Tibial artery (tissue), 4 donors: ENCODE results near the gene HPCAL1.

Source experiments
- DNase-seq, 2 donors: peaks; one replicate each; pipeline ENCODE4 v3.0.0-alpha.2; 2019
- H3K27ac ChIP-seq, 2 donors: fragments of 200-600 bp; sonication (generic) in 1 of 2; 1 replicate in 1 of 2; 2 replicates in 1 of 2; pipeline ENCODE4 v1.5.1; 2018 to 2019; ENCODE audit warnings: mild to moderate bottlenecking in 1 of 2
- H3K27me3 ChIP-seq, 2 donors: fragments of 200-600 bp; sonication (generic) in 1 of 2; one replicate each; pipeline versions ENCODE4 v1.5.1 to v1.6.0; 2016 to 2019
- H3K36me3 ChIP-seq, 3 donors: fragments of 200-600 bp; sonication (generic) in 2 of 3; one replicate each; pipeline ENCODE4 v1.5.1; 2016 to 2019; ENCODE audit warnings: mild to moderate bottlenecking in 2 of 3
- H3K4me1 ChIP-seq, 4 donors: fragments of 200-600 bp; sonication (generic) in 2 of 4; 1 replicate in 3 of 4; 2 replicates in 1 of 4; pipeline ENCODE4 v1.5.1; 2016 to 2019
- H3K4me3 ChIP-seq, 2 donors: fragments of 200-600 bp; sonication (generic) in 1 of 2; 1 replicate in 1 of 2; 2 replicates in 1 of 2; pipeline ENCODE4 v1.5.1; 2018 to 2019; ENCODE audit warnings: mild to moderate bottlenecking in 2 of 2
- H3K9me3 ChIP-seq, 3 donors: fragments of 200-600 bp; sonication (generic) in 1 of 3; one replicate each; pipeline ENCODE4 v1.5.1; 2016 to 2019
- CTCF ChIP-seq, 2 experiments: fragments of 200-600 bp in 1 of 2; fragments of 450-650 bp in 1 of 2; IDR thresholded peaks; one replicate each; pipeline ENCODE4 v1.5.1; 2017 to 2019; ENCODE audit warnings: antibody characterized with exemption in 2 of 2, mild to moderate bottlenecking in 1 of 2, moderate library complexity in 1 of 2
- intact Hi-C: fragments of 100-400 bp; cut with DNase I; formaldehyde crosslinking; loops from one replicate; pipeline ENCODE4 v1.15.0; 2023; ENCODE audit warnings: low total_unique reads

Gene HPCAL1

GRCh38 chr2:10357193-10358169, 54.8 kb downstream of the HPCAL1 start:
- H3K36me3 ChIP-seq, result peaks cover 0 to 25% (median 11%) of the 10 kb centered on the region in 3 donors
- intact Hi-C loops, result no loop called here
- H3K9me3 ChIP-seq, result no peaks in the 10 kb centered on the region
- no peak for TF ChIP-seq CTCF (IDR thresholded peaks at IDR 0.05)
- DNase-seq, result no peak
- H3K4me1 ChIP-seq, result no peaks in the 10 kb centered on the region
- H3K4me3 ChIP-seq, result no peak overlapping the region
- no peak overlapping the region for H3K27ac ChIP-seq
- no peaks in the 10 kb centered on the region for H3K27me3 ChIP-seq

GRCh38 chr2:10359246-10359645, 56.5 kb downstream of the HPCAL1 start:
- intact Hi-C loops, result no loop called here
- H3K4me1 ChIP-seq, result no peaks in the 10 kb centered on the region
- H3K4me3 ChIP-seq, result no peak overlapping the region
- no peaks in the 10 kb centered on the region for H3K27me3 ChIP-seq
- TF ChIP-seq CTCF (IDR thresholded peaks at IDR 0.05), result no peak
- H3K36me3 ChIP-seq, result peaks cover 0 to 21% (median 8%) of the 10 kb centered on the region in 3 donors
- no peaks in the 10 kb centered on the region for H3K9me3 ChIP-seq
- H3K27ac ChIP-seq, result no peak overlapping the region
- no peak for DNase-seq

GRCh38 chr2:10359731-10360329, 57.1 kb downstream of the HPCAL1 start:
- no peak overlapping the region for H3K4me3 ChIP-seq
- intact Hi-C loops, result no loop called here
- no peak overlapping the region for H3K27ac ChIP-seq
- no peak for TF ChIP-seq CTCF (IDR thresholded peaks at IDR 0.05)
- DNase-seq, result no peak
- H3K36me3 ChIP-seq, result peaks cover 0 to 19% (median 7%) of the 10 kb centered on the region in 3 donors
- no peaks in the 10 kb centered on the region for H3K9me3 ChIP-seq
- H3K4me1 ChIP-seq, result no peaks in the 10 kb centered on the region
- no peaks in the 10 kb centered on the region for H3K27me3 ChIP-seq

GRCh38 chr2:10360460-10360849, 57.8 kb downstream of the HPCAL1 start:
- DNase-seq, result no peak
- Histone ChIP-seq H3K27me3 (no peaks in the 10 kb centered on the region), H3K4me1 (no peaks in the 10 kb centered on the region), H3K27ac (no peak overlapping the region), H3K36me3 (peaks cover 0 to 19% (median 7%) of the 10 kb centered on the region in 3 donors), H3K4me3 (no peak overlapping the region), H3K9me3 (no peaks in the 10 kb centered on the region)
- TF ChIP-seq CTCF (IDR thresholded peaks at IDR 0.05), result no peak
- intact Hi-C loops, result no loop called here

GRCh38 chr2:10360850-10361588, 58.3 kb downstream of the HPCAL1 start:
- no peak overlapping the region for H3K27ac ChIP-seq
- no peak overlapping the region for H3K4me3 ChIP-seq
- no peaks in the 10 kb centered on the region for H3K9me3 ChIP-seq
- DNase-seq, result no peak
- H3K4me1 ChIP-seq, result no peaks in the 10 kb centered on the region
- intact Hi-C loops, result no loop called here
- peaks cover 0 to 19% (median 7%) of the 10 kb centered on the region in 3 donors for H3K36me3 ChIP-seq
- TF ChIP-seq CTCF (IDR thresholded peaks at IDR 0.05), result no peak
- H3K27me3 ChIP-seq, result no peaks in the 10 kb centered on the region
